Measurements from ENCODE around the gene SHPK. TPM values are rescaled to one million over a fixed set of nuclear protein-coding genes. Genes with fewer than 3 reads are reported as not detected.
"Not testable (repeated sequence)": the region's sequence is repeated elsewhere in the genome, so short reads cannot be mapped to it uniquely, and the experiment has no call there.

SHPK gene
- total RNA-seq, 1 donor from 2014 or later = 35.5 TPM

DNA sequence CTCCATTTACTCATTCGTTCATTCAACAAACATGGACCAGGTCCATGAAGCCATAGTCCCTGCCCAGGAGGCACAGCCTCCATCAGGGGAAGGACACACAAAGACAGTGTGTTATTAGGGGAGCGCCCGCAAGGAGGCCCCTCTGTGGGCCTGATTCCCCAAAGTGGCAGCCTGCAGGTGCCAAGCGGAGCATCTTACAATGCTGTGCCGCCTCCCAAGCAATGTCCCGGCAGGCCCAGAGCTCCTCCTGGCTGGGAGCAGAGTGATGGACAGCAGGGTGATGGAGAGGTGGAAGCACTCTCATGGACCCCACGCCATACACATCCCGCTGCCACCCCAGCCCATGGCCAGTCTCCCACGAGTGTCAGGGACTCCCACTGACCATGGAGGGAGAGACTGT, 52.6 kb downstream of the SHPK start:
- H3K4me3 Mint-ChIP-seq (ENCODE audit: unreplicated experiment) = no peak overlapping the region
- H3K36me3 Mint-ChIP-seq (ENCODE audit: unreplicated experiment) = peaks cover 3% of the 10 kb centered on the region
- H3K27me3 Mint-ChIP-seq (ENCODE audit: unreplicated experiment) = peaks cover 4% of the 10 kb centered on the region
- TF ChIP-seq, protein P1, sequence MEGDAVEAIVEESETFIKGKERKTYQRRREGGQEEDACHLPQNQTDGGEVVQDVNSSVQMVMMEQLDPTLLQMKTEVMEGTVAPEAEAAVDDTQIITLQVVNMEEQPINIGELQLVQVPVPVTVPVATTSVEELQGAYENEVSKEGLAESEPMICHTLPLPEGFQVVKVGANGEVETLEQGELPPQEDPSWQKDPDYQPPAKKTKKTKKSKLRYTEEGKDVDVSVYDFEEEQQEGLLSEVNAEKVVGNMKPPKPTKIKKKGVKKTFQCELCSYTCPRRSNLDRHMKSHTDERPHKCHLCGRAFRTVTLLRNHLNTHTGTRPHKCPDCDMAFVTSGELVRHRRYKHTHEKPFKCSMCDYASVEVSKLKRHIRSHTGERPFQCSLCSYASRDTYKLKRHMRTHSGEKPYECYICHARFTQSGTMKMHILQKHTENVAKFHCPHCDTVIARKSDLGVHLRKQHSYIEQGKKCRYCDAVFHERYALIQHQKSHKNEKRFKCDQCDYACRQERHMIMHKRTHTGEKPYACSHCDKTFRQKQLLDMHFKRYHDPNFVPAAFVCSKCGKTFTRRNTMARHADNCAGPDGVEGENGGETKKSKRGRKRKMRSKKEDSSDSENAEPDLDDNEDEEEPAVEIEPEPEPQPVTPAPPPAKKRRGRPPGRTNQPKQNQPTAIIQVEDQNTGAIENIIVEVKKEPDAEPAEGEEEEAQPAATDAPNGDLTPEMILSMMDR (IDR thresholded peaks at IDR 0.05; ENCODE audit: partially characterized antibody, unreplicated experiment) = no peak
- no peak for DNase-seq
- no peaks in the 10 kb centered on the region for H3K9me3 Mint-ChIP-seq (ENCODE audit: unreplicated experiment)
- H3K27ac Mint-ChIP-seq (ENCODE audit: unreplicated experiment) = no peak overlapping the region
- H3K4me1 Mint-ChIP-seq (ENCODE audit: low read depth, unreplicated experiment) = no peaks in the 10 kb centered on the region

DNA sequence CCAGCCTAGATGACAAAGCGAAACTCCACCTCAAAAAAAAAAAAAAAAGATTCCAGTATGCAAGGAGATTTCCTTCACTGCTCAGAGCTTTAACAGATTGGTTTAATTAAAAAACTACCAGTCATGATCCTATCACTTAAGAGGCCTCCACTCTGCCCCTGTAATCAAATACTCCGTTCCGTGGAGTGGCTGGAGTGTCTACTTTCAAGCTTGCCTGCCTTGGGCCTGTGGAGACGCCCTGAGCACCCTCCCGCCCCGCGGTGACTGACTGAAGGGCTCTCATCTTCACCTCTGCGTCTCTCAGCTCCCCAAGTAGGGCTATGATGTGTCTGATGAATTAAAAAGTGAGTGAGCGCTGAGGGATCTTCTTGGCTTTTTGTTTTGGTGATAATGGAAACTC, 53.1 kb downstream of the SHPK start:
- no peaks in the 10 kb centered on the region for H3K9me3 Mint-ChIP-seq (ENCODE audit: unreplicated experiment)
- DNase-seq = no peak
- TF ChIP-seq, protein P1 (IDR thresholded peaks at IDR 0.05; ENCODE audit: partially characterized antibody, unreplicated experiment) = no peak
- H3K4me3 Mint-ChIP-seq (ENCODE audit: unreplicated experiment) = no peak overlapping the region
- H3K36me3 Mint-ChIP-seq (ENCODE audit: unreplicated experiment) = peaks cover 3% of the 10 kb centered on the region
- no peaks in the 10 kb centered on the region for H3K4me1 Mint-ChIP-seq (ENCODE audit: low read depth, unreplicated experiment)
- no peak overlapping the region for H3K27ac Mint-ChIP-seq (ENCODE audit: unreplicated experiment)
- H3K27me3 Mint-ChIP-seq (ENCODE audit: unreplicated experiment) = peaks cover 4% of the 10 kb centered on the region

- H3K27me3 Mint-ChIP-seq (ENCODE audit: unreplicated experiment); H3K4me1 Mint-ChIP-seq (ENCODE audit: low read depth, unreplicated experiment): not testable (repeated sequence)
Measured at GRCh38 chr17:3578667-3579066, 57.4 kb downstream of the SHPK start.

DNA sequence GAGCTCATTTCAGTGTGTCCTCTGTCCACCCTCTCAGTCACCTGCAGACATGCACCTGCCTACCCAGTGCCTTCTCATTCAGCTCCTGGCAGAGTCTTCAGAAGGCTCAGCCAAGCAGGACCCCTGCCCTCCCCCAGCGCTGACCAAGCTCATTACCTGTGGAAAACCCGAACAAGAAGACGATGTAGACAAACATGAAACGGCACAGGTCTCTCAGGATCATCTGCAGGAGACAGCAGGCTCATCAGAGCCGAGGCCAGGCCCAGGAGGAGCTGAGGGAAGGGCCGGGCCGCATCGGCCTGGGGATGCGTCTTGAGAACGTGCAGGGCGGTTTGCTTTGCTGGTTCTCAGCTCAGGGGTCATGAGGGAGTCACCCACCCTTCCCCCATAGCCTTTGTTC, 59.1 kb downstream of the SHPK start:
- H3K4me3 Mint-ChIP-seq (ENCODE audit: unreplicated experiment) = no peak overlapping the region
- H3K4me1 Mint-ChIP-seq (ENCODE audit: low read depth, unreplicated experiment) = no peaks in the 10 kb centered on the region
- DNase-seq = no peak
- peaks cover 4% of the 10 kb centered on the region for H3K27me3 Mint-ChIP-seq (ENCODE audit: unreplicated experiment)
- H3K36me3 Mint-ChIP-seq (ENCODE audit: unreplicated experiment) = peaks cover 3% of the 10 kb centered on the region
- TF ChIP-seq, protein P1 (IDR thresholded peaks at IDR 0.05; ENCODE audit: partially characterized antibody, unreplicated experiment) = no peak
- H3K27ac Mint-ChIP-seq (ENCODE audit: unreplicated experiment) = no peak overlapping the region
- no peaks in the 10 kb centered on the region for H3K9me3 Mint-ChIP-seq (ENCODE audit: unreplicated experiment)

More at GRCh38 chr17:3578667-3579066, 57.4 kb downstream of the SHPK start:
- H3K4me3 Mint-ChIP-seq (ENCODE audit: unreplicated experiment); H3K27ac Mint-ChIP-seq (ENCODE audit: unreplicated experiment); H3K9me3 Mint-ChIP-seq (ENCODE audit: unreplicated experiment); DNase-seq; H3K36me3 Mint-ChIP-seq (ENCODE audit: unreplicated experiment): not testable (repeated sequence)

DNA sequence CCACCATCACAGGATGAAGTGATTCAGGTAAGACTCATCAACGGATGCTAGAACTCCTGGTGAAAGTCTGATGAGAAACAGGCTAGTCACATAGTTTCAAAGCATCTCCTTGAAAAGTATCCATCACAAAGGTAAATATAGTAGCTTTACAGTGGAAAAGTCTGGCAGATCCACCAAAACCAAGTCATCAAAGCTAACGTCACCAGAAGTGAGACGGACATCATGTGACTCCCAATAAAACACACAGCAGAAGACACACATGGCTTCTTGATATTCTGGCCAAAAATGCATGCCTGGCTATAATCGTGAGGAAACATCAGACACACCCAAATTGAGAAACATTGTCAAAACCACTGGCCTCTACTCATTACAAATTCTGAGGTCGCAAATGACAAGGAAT, 60.5 kb downstream of the SHPK start:
- Mint-ChIP-seq H3K4me1 (ENCODE audit: low read depth, unreplicated experiment) (no peaks in the 10 kb centered on the region), H3K9me3 (ENCODE audit: unreplicated experiment) (no peaks in the 10 kb centered on the region), H3K27me3 (ENCODE audit: unreplicated experiment) (peaks cover 1% of the 10 kb centered on the region), H3K4me3 (ENCODE audit: unreplicated experiment) (no peak overlapping the region), H3K36me3 (ENCODE audit: unreplicated experiment) (no peaks in the 10 kb centered on the region), H3K27ac (ENCODE audit: unreplicated experiment) (no peak overlapping the region)
- no peak for DNase-seq
- TF ChIP-seq, protein P1 (IDR thresholded peaks at IDR 0.05; ENCODE audit: partially characterized antibody, unreplicated experiment) = no peak

GRCh38 chr17:3574231-3574630, 61.8 kb downstream of the SHPK start:
- Mint-ChIP-seq H3K27ac (ENCODE audit: unreplicated experiment) (no peak overlapping the region), H3K9me3 (ENCODE audit: unreplicated experiment) (no peaks in the 10 kb centered on the region), H3K36me3 (ENCODE audit: unreplicated experiment) (no peaks in the 10 kb centered on the region), H3K4me3 (ENCODE audit: unreplicated experiment) (no peak overlapping the region), H3K27me3 (ENCODE audit: unreplicated experiment) (no peaks in the 10 kb centered on the region), H3K4me1 (ENCODE audit: low read depth, unreplicated experiment) (no peaks in the 10 kb centered on the region)
- no peak for DNase-seq
- TF ChIP-seq, protein P1 (IDR thresholded peaks at IDR 0.05; ENCODE audit: partially characterized antibody, unreplicated experiment) = no peak

All from glutamatergic neuron (in vitro differentiated cells).